ENCODE measurements around the gene GEMIN5. TPM values are rescaled to one million over a fixed set of nuclear protein-coding genes. Genes with fewer than 3 reads are reported as not detected.

The GEMIN5 gene
- total RNA-seq, 2 experiments from 2014 or later: 17.4 to 21.0 TPM

- H3K36me3 Mint-ChIP-seq: peaks cover 56% of the 10 kb centered on the region
- H3K27me3 Mint-ChIP-seq: no peaks in the 10 kb centered on the region
- DNase-seq: no peak
- no peaks in the 10 kb centered on the region for H3K9me3 Mint-ChIP-seq (ENCODE audit: low read depth)
- H3K4me1 Mint-ChIP-seq: peaks cover 40% of the 10 kb centered on the region
- CTCF ChIA-PET: no interaction called here
- H3K27ac Mint-ChIP-seq: no peak overlapping the region
- H3K4me3 Mint-ChIP-seq: no peak overlapping the region
- no peak for ATAC-seq
Measured at GRCh38 chr5:154863291-154864080, 74.5 kb downstream of the GEMIN5 start.

- CTCF ChIA-PET: no interaction called here
- no peaks in the 10 kb centered on the region for H3K27me3 Mint-ChIP-seq
- H3K27ac Mint-ChIP-seq: no peak overlapping the region
- H3K36me3 Mint-ChIP-seq: peaks cover 55% of the 10 kb centered on the region
- no peak overlapping the region for H3K4me3 Mint-ChIP-seq
- ATAC-seq (no peak), DNase-seq (no peak)
- H3K4me1 Mint-ChIP-seq: peaks cover 40% of the 10 kb centered on the region
- no peaks in the 10 kb centered on the region for H3K9me3 Mint-ChIP-seq (ENCODE audit: low read depth)
Measured at GRCh38 chr5:154862766-154863165, 75.2 kb downstream of the GEMIN5 start.

GRCh38 chr5:154861946-154862345 is 76.1 kb downstream of the GEMIN5 start:
- H3K36me3 Mint-ChIP-seq: peaks cover 52% of the 10 kb centered on the region
- peak overlapping the region; percentile 28 for H3K27ac Mint-ChIP-seq
- no peaks in the 10 kb centered on the region for H3K9me3 Mint-ChIP-seq (ENCODE audit: low read depth)
- CTCF ChIA-PET: no interaction called here
- DNase-seq: no peak
- no peaks in the 10 kb centered on the region for H3K27me3 Mint-ChIP-seq
- no peak overlapping the region for H3K4me3 Mint-ChIP-seq
- no peak for ATAC-seq
- peaks cover 43% of the 10 kb centered on the region for H3K4me1 Mint-ChIP-seq

GRCh38 chr5:154860765-154861164 is 77.2 kb downstream of the GEMIN5 start:
- H3K27ac Mint-ChIP-seq: peak overlapping the region; percentile 100
- DNase-seq (no peak), ATAC-seq (no peak)
- CTCF ChIA-PET: no interaction called here
- no peaks in the 10 kb centered on the region for H3K27me3 Mint-ChIP-seq
- peak overlapping the region; percentile 93 for H3K4me3 Mint-ChIP-seq
- no peaks in the 10 kb centered on the region for H3K9me3 Mint-ChIP-seq (ENCODE audit: low read depth)
- peaks cover 41% of the 10 kb centered on the region for H3K4me1 Mint-ChIP-seq
- peaks cover 43% of the 10 kb centered on the region for H3K36me3 Mint-ChIP-seq

DNA sequence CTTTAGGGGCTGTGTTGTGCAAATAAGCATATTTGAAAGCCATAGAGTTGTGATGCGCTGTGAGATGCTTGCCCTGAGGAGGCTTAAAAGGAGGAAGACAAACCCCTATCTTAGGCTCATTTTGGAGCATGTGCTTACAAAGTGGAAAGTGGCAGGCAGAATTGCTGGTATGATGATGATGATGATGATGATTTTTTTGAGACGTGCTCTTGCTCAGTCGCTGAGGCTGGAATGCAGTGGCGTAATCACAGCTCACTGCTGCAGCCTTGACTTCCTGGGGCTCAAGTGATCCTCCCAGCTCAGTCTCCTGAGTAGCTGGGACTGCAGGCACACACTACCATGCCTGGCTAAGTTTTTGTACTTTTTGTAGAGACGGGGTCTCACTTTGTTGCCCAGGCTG is 77.9 kb downstream of the GEMIN5 start:
- no peak for DNase-seq
- Mint-ChIP-seq H3K4me3 (peak overlapping the region; percentile 93), H3K4me1 (peaks cover 37% of the 10 kb centered on the region), H3K9me3 (ENCODE audit: low read depth) (no peaks in the 10 kb centered on the region), H3K27ac (peak overlapping the region; percentile 100), H3K36me3 (peaks cover 37% of the 10 kb centered on the region), H3K27me3 (no peaks in the 10 kb centered on the region)
- ATAC-seq: no peak
- CTCF ChIA-PET: interaction anchor here (1.1 kb wide), 1 partner anchor 16 kb away, joined by 3 read pairs; no protein-coding TSS in a partner anchor

DNA sequence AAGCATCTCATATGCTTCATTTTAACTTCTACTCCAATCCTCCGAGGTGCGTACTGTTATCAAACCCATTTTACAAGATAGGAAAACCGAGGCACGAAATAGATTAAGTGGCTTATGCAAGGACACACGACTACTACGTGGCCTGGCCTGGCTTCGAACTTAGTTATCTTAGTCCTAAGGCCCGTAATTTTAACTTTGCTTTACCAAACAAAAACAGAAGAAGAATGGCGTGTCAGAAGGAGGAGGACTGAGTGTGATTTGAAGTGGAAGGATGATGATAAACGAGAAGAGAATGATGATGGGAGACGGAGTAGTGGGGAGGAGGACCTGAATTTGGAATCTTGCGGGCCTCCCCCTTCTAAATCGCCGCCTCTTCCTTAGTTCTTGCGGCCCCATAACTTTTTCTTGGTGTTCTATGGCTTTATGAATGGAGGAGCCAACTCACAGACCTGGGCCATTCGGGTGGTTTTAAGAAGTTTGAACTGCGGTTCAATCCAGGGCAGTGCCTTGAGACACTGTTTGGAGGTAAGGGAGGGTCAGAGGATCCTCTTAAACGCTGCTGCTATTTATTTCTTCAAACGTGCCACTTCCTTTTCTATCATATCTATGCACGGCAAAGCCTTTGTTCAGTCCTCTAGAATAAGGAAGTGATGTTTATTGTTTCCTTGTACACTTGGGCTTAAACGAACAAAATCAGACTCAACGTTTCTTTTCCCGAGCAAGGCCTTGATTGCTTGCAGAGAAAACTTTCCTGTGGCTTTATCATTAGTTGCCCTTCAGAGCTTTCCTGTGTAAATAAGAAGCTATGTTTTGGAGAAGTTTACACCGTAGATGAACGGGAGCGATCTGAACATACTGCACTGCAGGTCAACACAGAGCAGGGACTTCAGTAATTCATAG is 78.8 kb downstream of the GEMIN5 start:
- CTCF ChIA-PET: interaction anchor here (0.6 to 1.1 kb wide), 3 partner anchors 17 to 209 kb away, joined by 3 read pairs; no protein-coding TSS in a partner anchor
- ATAC-seq (no peak), DNase-seq (peak; percentile 49)
- Mint-ChIP-seq H3K4me3 (peak overlapping the region; percentile 93), H3K27me3 (no peaks in the 10 kb centered on the region), H3K27ac (peak overlapping the region; percentile 100), H3K4me1 (peaks cover 35% of the 10 kb centered on the region), H3K36me3 (peaks cover 30% of the 10 kb centered on the region), H3K9me3 (ENCODE audit: low read depth) (no peaks in the 10 kb centered on the region)

DNA sequence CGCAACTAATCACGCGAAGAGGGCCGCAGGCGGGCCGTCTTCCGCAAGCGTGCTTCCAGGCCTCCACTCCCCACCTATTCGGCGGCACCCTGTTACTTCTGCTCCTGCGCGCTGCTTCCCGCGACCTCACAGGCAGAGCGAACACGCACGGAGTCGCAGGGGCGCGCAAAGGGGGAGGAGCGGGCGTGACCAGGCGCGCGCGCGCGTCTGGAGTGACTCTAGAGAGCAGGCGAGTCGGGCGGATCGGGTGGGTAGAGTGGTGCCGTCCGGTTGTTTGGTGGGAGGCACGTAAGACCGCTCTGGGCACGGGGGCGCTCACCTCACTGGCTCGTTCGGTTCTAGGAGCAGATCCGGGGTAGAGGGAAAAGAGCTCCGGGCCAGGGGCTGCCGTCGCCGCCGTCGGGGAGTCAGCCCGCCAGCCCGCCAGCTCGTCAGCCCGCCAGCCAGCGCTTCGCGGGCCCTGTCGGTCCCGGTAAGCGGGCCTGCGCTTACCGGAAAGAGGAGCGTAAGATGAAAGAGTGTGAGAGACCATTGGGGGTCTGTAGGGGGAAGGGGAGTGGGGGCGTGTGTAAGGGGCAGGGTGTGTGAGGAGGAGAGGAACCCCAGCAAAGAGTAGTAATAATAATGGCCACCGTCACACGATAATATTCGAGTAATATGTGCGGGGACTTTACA is 79.6 kb downstream of the GEMIN5 start, which contains the start of gene CNOT8:
TSS of gene CNOT8 (plus strand) at position 331 of the 675 bp plus-strand sequence. CDS start 4,652 bp downstream, outside the sequence.
- Mint-ChIP-seq H3K4me1 (peaks cover 35% of the 10 kb centered on the region), H3K27me3 (no peaks in the 10 kb centered on the region), H3K9me3 (ENCODE audit: low read depth) (no peaks in the 10 kb centered on the region), H3K4me3 (peak within 1 kb of the TSS; percentile 93), H3K36me3 (peaks cover 25% of the 10 kb centered on the region), H3K27ac (peak within 1 kb of the TSS; percentile 100)
- DNase-seq: peak; percentile 98
- peak; percentile 84 for ATAC-seq
- CTCF ChIA-PET: interaction anchor here (1.1 to 1.4 kb wide), 3 partner anchors 9 to 79 kb away, joined by 3 to 4 read pairs (median 3); no protein-coding TSS in a partner anchor

DNA sequence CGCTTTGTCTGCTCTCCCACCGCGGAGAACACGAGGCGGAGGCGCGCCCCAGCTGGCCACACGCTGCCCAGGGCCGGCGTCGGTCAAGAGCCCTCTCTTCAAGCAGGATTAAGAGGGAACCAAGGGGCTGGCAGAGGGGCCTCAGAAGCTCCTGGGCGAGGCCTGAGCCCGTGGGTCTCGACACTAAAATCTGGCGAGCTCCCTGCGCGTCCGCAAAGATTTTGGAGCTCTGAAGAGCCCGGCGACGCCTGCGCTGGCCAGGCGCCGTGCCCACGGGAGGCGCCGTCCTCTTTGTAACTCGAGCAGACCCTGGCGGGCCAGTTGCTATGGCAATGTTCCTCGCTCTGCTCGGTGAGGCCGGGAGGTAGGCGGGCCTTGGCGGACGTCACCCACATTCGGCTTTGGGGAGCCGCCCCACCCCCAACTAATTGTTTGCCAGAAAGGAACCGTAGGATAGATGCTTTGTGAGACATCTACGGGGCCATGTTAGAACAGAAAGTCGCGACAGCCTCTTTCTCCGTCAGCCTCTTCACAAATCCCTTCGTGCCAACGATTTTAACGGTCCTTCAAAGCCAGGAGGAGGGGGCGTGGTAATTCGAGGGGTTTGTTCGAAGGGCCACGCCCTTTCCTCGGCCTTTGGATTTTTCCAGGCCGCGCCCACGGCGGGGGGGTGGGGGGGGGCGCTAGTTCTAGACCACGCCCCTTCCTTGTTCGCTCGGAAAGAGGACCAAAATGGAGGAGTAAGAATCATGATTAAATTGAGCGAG is 80.3 kb downstream of the GEMIN5 start:
- CTCF ChIA-PET: interaction anchor here (0.6 to 1.4 kb wide), 5 partner anchors 9 to 100 kb away, joined by 3 to 4 read pairs (median 3); no protein-coding TSS in a partner anchor
- H3K4me3 Mint-ChIP-seq: peak overlapping the region; percentile 93
- H3K27me3 Mint-ChIP-seq: no peaks in the 10 kb centered on the region
- H3K9me3 Mint-ChIP-seq (ENCODE audit: low read depth): no peaks in the 10 kb centered on the region
- peaks cover 31% of the 10 kb centered on the region for H3K4me1 Mint-ChIP-seq
- DNase-seq (peak; percentile 91), ATAC-seq (peak; percentile 65)
- H3K27ac Mint-ChIP-seq: peak overlapping the region; percentile 100
- H3K36me3 Mint-ChIP-seq: peaks cover 18% of the 10 kb centered on the region

DNA sequence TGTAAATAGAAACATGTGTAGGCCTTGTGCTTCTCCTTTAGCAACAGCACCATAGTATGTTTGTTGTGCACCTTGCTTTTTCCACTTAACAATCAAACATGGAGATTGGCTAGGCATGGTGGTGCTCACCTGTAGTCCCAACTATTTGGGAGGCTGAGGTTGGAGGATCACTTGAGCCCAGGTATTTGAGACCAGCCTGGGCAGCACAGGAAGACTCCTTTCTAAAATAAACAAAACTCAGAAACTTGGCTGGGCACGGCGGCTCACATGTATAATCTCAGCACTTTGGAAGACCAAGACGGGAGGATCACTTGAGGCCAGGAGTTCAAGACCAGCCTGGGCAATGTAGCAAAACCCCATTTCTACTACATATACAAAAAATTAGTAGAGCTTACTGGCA is 86.7 kb downstream of the GEMIN5 start:
- Mint-ChIP-seq H3K9me3 (ENCODE audit: low read depth) (no peaks in the 10 kb centered on the region), H3K4me1 (no peaks in the 10 kb centered on the region), H3K36me3 (no peaks in the 10 kb centered on the region), H3K27ac (no peak overlapping the region), H3K4me3 (no peak overlapping the region), H3K27me3 (no peaks in the 10 kb centered on the region)
- CTCF ChIA-PET: interaction anchor here (1.0 kb wide), 1 partner anchor 8 kb away, joined by 3 read pairs; no protein-coding TSS in a partner anchor
- no peak for ATAC-seq
- DNase-seq: no peak

GRCh38 chr5:154850255-154851062 is 87.6 kb downstream of the GEMIN5 start, which contains the start of gene FAXDC2:
Gene FAXDC2 (minus strand): TSS chr5:154850603. CDS start chr5:154838178, 12,425 bp downstream.
- DNase-seq: no peak

GRCh38 chr5:154849791-154850201 is 88.2 kb downstream of the GEMIN5 start:
- no peak overlapping the region for H3K4me3 Mint-ChIP-seq
- DNase-seq: no peak

More at GRCh38 chr5:154850255-154851062, 87.6 kb downstream of the GEMIN5 start, which contains the start of gene FAXDC2:
- H3K36me3 Mint-ChIP-seq: no peaks in the 10 kb centered on the region
- H3K4me1 Mint-ChIP-seq: no peaks in the 10 kb centered on the region
- CTCF ChIA-PET: no interaction called here
- no peaks in the 10 kb centered on the region for H3K9me3 Mint-ChIP-seq (ENCODE audit: low read depth)
- no peaks in the 10 kb centered on the region for H3K27me3 Mint-ChIP-seq
- H3K27ac Mint-ChIP-seq: no peak within 1 kb of the TSS
- H3K4me3 Mint-ChIP-seq: no peak within 1 kb of the TSS
- no peak for ATAC-seq

More at GRCh38 chr5:154849791-154850201, 88.2 kb downstream of the GEMIN5 start:
- CTCF ChIA-PET: no interaction called here
- Mint-ChIP-seq H3K36me3 (no peaks in the 10 kb centered on the region), H3K4me1 (no peaks in the 10 kb centered on the region), H3K27me3 (no peaks in the 10 kb centered on the region), H3K9me3 (ENCODE audit: low read depth) (no peaks in the 10 kb centered on the region), H3K27ac (no peak overlapping the region)
- no peak for ATAC-seq
